ENCODE data around the gene DRGX.

The DRGX gene

GRCh38 chr10:49381111-49381900 is 14.6 kb downstream of the DRGX start:
- no peak for DNase-seq

GRCh38 chr10:49379596-49380410 is 16.1 kb downstream of the DRGX start:
- no peak for DNase-seq

- DNase-seq, result no peak
These were observed 18.6 kb downstream of the DRGX start for GRCh38 chr10:49377256-49377655.

GRCh38 chr10:49375611-49376010 is 20.3 kb downstream of the DRGX start:
- DNase-seq, result no peak

GRCh38 chr10:49374740-49375139 is 21.1 kb downstream of the DRGX start:
- no peak for DNase-seq

GRCh38 chr10:49373361-49373760 is 22.5 kb downstream of the DRGX start:
- no peak for DNase-seq

GRCh38 chr10:49371967-49372366 is 23.9 kb downstream of the DRGX start:
- DNase-seq, result no peak

GRCh38 chr10:49370326-49371100 is 25.4 kb downstream of the DRGX start:
- no peak for DNase-seq

GRCh38 chr10:49369216-49370162 is 26.4 kb downstream of the DRGX start:
- no peak for DNase-seq

GRCh38 chr10:49368256-49368655 is 27.6 kb downstream of the DRGX start:
- DNase-seq, result no peak

GRCh38 chr10:49367600-49367999 is 28.3 kb downstream of the DRGX start:
- no peak for DNase-seq

- no peak for DNase-seq
These were observed 29.4 kb downstream of the DRGX start for GRCh38 chr10:49366460-49366859.

GRCh38 chr10:49365675-49366415 is 30.0 kb downstream of the DRGX start:
- DNase-seq, result no peak

- no peak for DNase-seq
These were observed 30.6 kb downstream of the DRGX start for GRCh38 chr10:49365275-49365674.

- no peak for DNase-seq
These were observed 31.1 kb downstream of the DRGX start for GRCh38 chr10:49364747-49365146.

- no peak for DNase-seq
These were observed 31.8 kb downstream of the DRGX start for GRCh38 chr10:49364051-49364450.

GRCh38 chr10:49363309-49364031 is 32.4 kb downstream of the DRGX start:
- no peak for DNase-seq

- DNase-seq, result no peak
These were observed 33.2 kb downstream of the DRGX start for GRCh38 chr10:49362596-49363260.

- DNase-seq, result no peak
These were observed 33.9 kb downstream of the DRGX start for GRCh38 chr10:49361735-49362568.

Measured in stimulated activated CD4-positive, alpha-beta T cell treated with anti-CD3 and anti-CD28 coated beads, Interleukin-2, amount 100 ng/mL, for 24 hours (primary cell).